Measurements from ENCODE around the gene TMEM178A. TPM values are rescaled to one million over a fixed set of nuclear protein-coding genes. Genes with fewer than 3 reads are reported as not detected.

The TMEM178A gene
- total and polyA plus RNA-seq, 2 of the 4 experiments (the other 2 are of a cell fraction), result 0.18 to 1.8 TPM

GRCh38 chr2:39663187-39663930 lies 2.4 kb upstream of the TMEM178A start:
- no peak overlapping the region for H3K23ac ChIP-seq (ENCODE audit: low read depth, low read length)
- no peak overlapping the region for H2AK5ac ChIP-seq (ENCODE audit: low read depth, low read length)
- H3K56ac ChIP-seq (ENCODE audit: extremely low read depth, insufficient read depth, low read length), result no peak overlapping the region
- H3K18ac ChIP-seq (ENCODE audit: low read depth, low read length), result 0 out of 2 replicates have a peak overlapping the region, but pooled peaks have one; percentile 25
- no peak overlapping the region for H3K27ac ChIP-seq (ENCODE audit: insufficient read depth, low read length)
- no peaks in the 10 kb centered on the region for H3K9me1 ChIP-seq (ENCODE audit: insufficient read depth, low read length)
- ATAC-seq (ENCODE audit: low read depth), result no peak
- dilution Hi-C loops (cut with HindIII; ENCODE audit: low sequenced_read_pairs, unreplicated experiment), result no loop called here
- peaks cover 2% of the 10 kb centered on the region; the same call in 1 of the 2 replicates for H3K9me3 ChIP-seq (ENCODE audit: control insufficient read depth, insufficient read depth, low read length)
- no CpG with 5 or more reads among the region's 2 CpGs for WGBS, 2 experiments (ENCODE audit: extremely low coverage in 2 of 2, insufficient read length in 1 of 2)
- TF ChIP-seq POLR2A (IDR thresholded peaks at IDR 0.05; ENCODE audit: low read depth, low read length) (no peak), CTCF (conservative IDR thresholded peaks at IDR 0.05; ENCODE audit: low read depth, low read length) (no peak), SMC3 (IDR thresholded peaks at IDR 0.05; ENCODE audit: low read depth, low read length) (no peak), FOS (IDR thresholded peaks at IDR 0.05; ENCODE audit: low read depth, low read length) (no peak), MAFK (IDR thresholded peaks at IDR 0.05; ENCODE audit: low read depth, low read length) (no peak), BHLHE40 (IDR thresholded peaks at IDR 0.05; ENCODE audit: low read depth, low read length) (no peak), CEBPB (IDR thresholded peaks at IDR 0.05; ENCODE audit: low read depth, low read length) (no peak), NFE2L2 (IDR thresholded peaks at IDR 0.05; ENCODE audit: low read depth, low read length) (no peak), RAD21 (IDR thresholded peaks at IDR 0.05; ENCODE audit: low read length) (no peak), MXI1 (IDR thresholded peaks at IDR 0.05; ENCODE audit: borderline replicate concordance, low read depth, low read length) (no peak)
- no peak overlapping the region for H3K9ac ChIP-seq (ENCODE audit: low read depth, low read length)
- no TSS peak for BruUV-seq (replicated peaks)
- ChIA-PET POLR2A (ENCODE audit: unreplicated experiment) (no interaction called here), CTCF (no interaction called here)
- no peak overlapping the region for H3K4me3 ChIP-seq (ENCODE audit: insufficient read depth, low read depth, low read length)
- H4K5ac ChIP-seq (ENCODE audit: low read depth, low read length), result no peak overlapping the region
- peaks cover 33% of the 10 kb centered on the region for H3K27me3 ChIP-seq (ENCODE audit: control insufficient read depth, insufficient read depth, low read length)
- H4K91ac ChIP-seq (ENCODE audit: insufficient read depth, low read depth, low read length), result no peak overlapping the region
- H3K79me1 ChIP-seq (ENCODE audit: low read depth in 1 of 2, low read length in 2 of 2), result no peaks in the 10 kb centered on the region
- no peak overlapping the region for H3K14ac ChIP-seq (replicated peaks; ENCODE audit: low read depth, low read length)
- no peaks in the 10 kb centered on the region for H4K20me1 ChIP-seq (ENCODE audit: insufficient read depth, low read length)
- H2BK20ac ChIP-seq (ENCODE audit: low read depth, low read length), result no peak overlapping the region
- no peaks in the 10 kb centered on the region for H3K36me3 ChIP-seq (ENCODE audit: control insufficient read depth, insufficient read depth, low read length)
- peaks cover 13% of the 10 kb centered on the region for H3K4me1 ChIP-seq (ENCODE audit: control insufficient read depth, insufficient read depth, low read length)
- intact Hi-C loops (cut with micrococcal nuclease), result no loop called here
- no peak overlapping the region for H2AK9ac ChIP-seq (replicated peaks; ENCODE audit: low read depth, low read length, poor library complexity)
- peak; percentile 29 for DNase-seq
- H3K4ac ChIP-seq (ENCODE audit: low read depth, low read length), result no peak overlapping the region
- no peak overlapping the region for H2BK120ac ChIP-seq (ENCODE audit: low read depth, low read length)
- in situ Hi-C loops (cut with MboI; ENCODE audit: low sequenced_read_pairs), result no loop called here
- no peak overlapping the region for H2BK5ac ChIP-seq (ENCODE audit: low read depth, low read length, poor library complexity, severe bottlenecking)
- H2AFZ ChIP-seq (replicated peaks; ENCODE audit: low read length, poor library complexity), result no peak overlapping the region
- no peak overlapping the region for H2BK15ac ChIP-seq (ENCODE audit: low read depth, low read length)
- no peak overlapping the region for H4K8ac ChIP-seq (ENCODE audit: low read depth in 2 of 2, low read length in 2 of 2)
- H3K4me2 ChIP-seq (ENCODE audit: low read depth, low read length), result no peak overlapping the region

Data from IMR-90 (cell line).